CMK (cell line): Measurements from ENCODE around the gene PTEN.
"Not testable (repeated sequence)": the region's sequence is repeated elsewhere in the genome, so short reads cannot be mapped to it uniquely, and the experiment has no call there.

ENCODE experiments used
- DNase-seq: peaks from one replicate; pipeline ENCODE4 v3.0.0-alpha.2; 2010; ENCODE audit warnings: low read depth

Gene PTEN

GRCh38 chr10:87872828-87873227 lies 9.4 kb downstream of the PTEN start:
- no peak for DNase-seq

GRCh38 chr10:87873656-87874055 lies 10.2 kb downstream of the PTEN start:
- DNase-seq, result no peak

GRCh38 chr10:87875929-87876571 lies 12.6 kb downstream of the PTEN start:
- DNase-seq, result no peak

GRCh38 chr10:87878664-87879459 lies 15.4 kb downstream of the PTEN start:
- peak; percentile 58 for DNase-seq

GRCh38 chr10:87880336-87880735 lies 16.9 kb downstream of the PTEN start:
- DNase-seq, result no peak

GRCh38 chr10:87881373-87882059 lies 18.1 kb downstream of the PTEN start:
- DNase-seq, result not testable (repeated sequence)

- no peak for DNase-seq
Measured at GRCh38 chr10:87882555-87883294, 19.3 kb downstream of the PTEN start.

GRCh38 chr10:87886635-87887034 lies 23.2 kb downstream of the PTEN start:
- DNase-seq, result no peak

- no peak for DNase-seq
Measured at GRCh38 chr10:87887146-87887545, 23.7 kb downstream of the PTEN start.

- no peak for DNase-seq
Measured at GRCh38 chr10:87887548-87888289, 24.3 kb downstream of the PTEN start.

GRCh38 chr10:87895430-87895829 lies 32.0 kb downstream of the PTEN start:
- DNase-seq, result no peak

GRCh38 chr10:87896216-87896615 lies 32.8 kb downstream of the PTEN start:
- DNase-seq, result no peak

GRCh38 chr10:87897957-87898356 lies 34.5 kb downstream of the PTEN start:
- DNase-seq, result not testable (repeated sequence)

- DNase-seq, result not testable (repeated sequence)
Measured at GRCh38 chr10:87903396-87903795, 40.0 kb downstream of the PTEN start.

- no peak for DNase-seq
Measured at GRCh38 chr10:87913156-87913921, 49.9 kb downstream of the PTEN start.

GRCh38 chr10:87915406-87915805 lies 52.0 kb downstream of the PTEN start:
- DNase-seq, result no peak

- no peak for DNase-seq
Measured at GRCh38 chr10:87915989-87916388, 52.6 kb downstream of the PTEN start.

GRCh38 chr10:87916515-87916914 lies 53.1 kb downstream of the PTEN start:
- DNase-seq, result no peak

- no peak for DNase-seq
Measured at GRCh38 chr10:87918254-87918859, 54.9 kb downstream of the PTEN start.

GRCh38 chr10:87920538-87920937 lies 57.1 kb downstream of the PTEN start:
- DNase-seq, result no peak
